Mesenchymal stem cell (in vitro differentiated cells and primary cell): ENCODE measurements around the gene KBTBD2.
"Not testable (repeated sequence)": the region's sequence is repeated elsewhere in the genome, so short reads cannot be mapped to it uniquely, and the experiment has no call there.

Experiments used
- DNase-seq: peaks from one replicate; pipeline ENCODE4 v3.0.0-alpha.2; 2013
- H2AFZ ChIP-seq: one replicate; pipeline ENCODE4 v1.6.1; 2013; ENCODE audit warnings: low read depth, mild to moderate bottlenecking, control low read depth, inconsistent platforms, low read length, moderate library complexity
- H2AK5ac ChIP-seq: 2 replicates; pipeline ENCODE4 v1.6.1; 2013; ENCODE audit warnings: low read length, moderate library complexity, mild to moderate bottlenecking, inconsistent platforms; ENCODE audit not compliant: severe bottlenecking
- H2BK120ac ChIP-seq: one replicate; pipeline ENCODE4 v1.6.1; 2013; ENCODE audit warnings: low read depth, mild to moderate bottlenecking, inconsistent platforms, low read length, moderate library complexity
- H2BK12ac ChIP-seq, 2 experiments: one replicate each; pipeline ENCODE4 v1.6.1; 2013; ENCODE audit warnings: inconsistent platforms in 2 of 2, low read length in 2 of 2, mild to moderate bottlenecking in 2 of 2, moderate library complexity in 2 of 2, control low read depth in 1 of 2
- H2BK15ac ChIP-seq: one replicate; pipeline ENCODE4 v1.6.1; 2013; ENCODE audit warnings: mild to moderate bottlenecking, low read depth, inconsistent platforms; ENCODE audit not compliant: poor library complexity, severe bottlenecking
- H2BK5ac ChIP-seq: 2 replicates; pipeline ENCODE4 v1.6.1; 2013; ENCODE audit warnings: low read depth, mild to moderate bottlenecking, low read length, control low read depth, inconsistent platforms; ENCODE audit not compliant: poor library complexity, severe bottlenecking
- H3K14ac ChIP-seq, 2 experiments: one replicate each; pipeline ENCODE4 v1.6.1; 2013; ENCODE audit warnings: inconsistent platforms in 2 of 2, low read length in 2 of 2, control low read depth in 1 of 2, mild to moderate bottlenecking in 1 of 2, moderate library complexity in 1 of 2
- H3K18ac ChIP-seq, 2 experiments: one replicate each; pipeline ENCODE4 v1.6.1; 2013; ENCODE audit warnings: inconsistent platforms in 2 of 2, low read length in 2 of 2, control low read depth in 1 of 2, low read depth in 1 of 2, mild to moderate bottlenecking in 1 of 2
- H3K23ac ChIP-seq, 2 experiments: one replicate each; pipeline ENCODE4 v1.6.1; 2013; ENCODE audit warnings: inconsistent platforms in 2 of 2, low read length in 2 of 2, mild to moderate bottlenecking in 2 of 2, moderate library complexity in 2 of 2, control low read depth in 1 of 2
- H3K27ac ChIP-seq: 2 replicates; pipeline ENCODE4 v1.5.1; 2013; ENCODE audit warnings: mild to moderate bottlenecking, moderate library complexity, low read length, control low read depth, inconsistent platforms; ENCODE audit not compliant: poor library complexity, severe bottlenecking
- H3K27me3 ChIP-seq, 2 experiments: 2 replicates each; pipeline versions ENCODE4 v1.6.1 to v1.7.0; 2013; ENCODE audit warnings: low read length in 2 of 2, mild to moderate bottlenecking in 2 of 2, moderate library complexity in 2 of 2, control low read depth in 1 of 2, inconsistent platforms in 1 of 2; ENCODE audit not compliant: control insufficient read depth in 1 of 2, insufficient read depth in 1 of 2
- H3K36me3 ChIP-seq, 2 experiments: 2 replicates each; pipeline versions ENCODE4 v1.6.1 to v1.7.0; 2013; ENCODE audit warnings: low read length in 2 of 2, control low read depth in 1 of 2, inconsistent platforms in 1 of 2, low read depth in 1 of 2, mild to moderate bottlenecking in 1 of 2; ENCODE audit not compliant: insufficient read depth in 2 of 2, control insufficient read depth in 1 of 2
- H3K4ac ChIP-seq, 2 experiments: one replicate each; pipeline ENCODE4 v1.6.1; 2013; ENCODE audit warnings: inconsistent platforms in 2 of 2, low read length in 2 of 2, mild to moderate bottlenecking in 2 of 2, moderate library complexity in 2 of 2, control low read depth in 1 of 2, low read depth in 1 of 2
- H3K4me1 ChIP-seq: 2 replicates; pipeline ENCODE4 v1.6.1; 2013; ENCODE audit warnings: low read depth, low read length, control low read depth; ENCODE audit not compliant: control insufficient read depth, insufficient read depth
- H3K4me2 ChIP-seq: 2 replicates; pipeline ENCODE4 v1.6.1; 2013; ENCODE audit warnings: low read length, mild to moderate bottlenecking, inconsistent platforms; ENCODE audit not compliant: poor library complexity, severe bottlenecking
- H3K4me3 ChIP-seq, 2 experiments: 2 replicates each; pipeline versions ENCODE4 v1.5.1 to v1.7.0; 2013; ENCODE audit warnings: low read length in 2 of 2, mild to moderate bottlenecking in 2 of 2, control low read depth in 1 of 2, low read depth in 1 of 2; ENCODE audit not compliant: insufficient read depth in 1 of 2
- H3K79me1 ChIP-seq: replicated peaks from 2 replicates; pipeline ENCODE4 v1.6.1; 2013; ENCODE audit warnings: mild to moderate bottlenecking, control low read depth, low read length, inconsistent platforms; ENCODE audit not compliant: poor library complexity, severe bottlenecking
- H3K9ac ChIP-seq: 2 replicates; pipeline ENCODE4 v1.7.0; 2013; ENCODE audit warnings: mild to moderate bottlenecking, low read length, moderate library complexity
- H3K9me3 ChIP-seq: 2 replicates; pipeline ENCODE4 v1.7.0; 2013; ENCODE audit warnings: mild to moderate bottlenecking, low read length; ENCODE audit not compliant: control insufficient read depth
- H4K8ac ChIP-seq: one replicate; pipeline ENCODE4 v1.6.1; 2013; ENCODE audit warnings: inconsistent platforms, mild to moderate bottlenecking, low read length, moderate library complexity
- H4K91ac ChIP-seq: one replicate; pipeline ENCODE4 v1.6.1; 2013; ENCODE audit warnings: mild to moderate bottlenecking, low read length, inconsistent platforms
- WGBS: methylation state at CpG from one replicate; pipeline ENCODE4 v1.1.7; 2013; ENCODE audit warnings: mixed read lengths; 5-methylcytosine and 5-hydroxymethylcytosine counted together

The KBTBD2 gene

GRCh38 chr7:32881074-32881982 is 10.2 kb downstream of the KBTBD2 start:
- peaks cover 4% of the 10 kb centered on the region for H3K4me1 ChIP-seq
- no peak for DNase-seq
- no peak overlapping the region for H4K91ac ChIP-seq
- WGBS: no CpG with 5 or more reads among the region's 2 CpGs
- H3K4me2 ChIP-seq: no peak overlapping the region
- H2BK5ac ChIP-seq: no peak overlapping the region
- H3K4me3 ChIP-seq: no peak overlapping the region
- H3K4ac ChIP-seq: no peak overlapping the region
- H4K8ac ChIP-seq: no peak overlapping the region
- no peak overlapping the region for H2BK12ac ChIP-seq
- H3K36me3 ChIP-seq: peaks cover 3 to 5% of the 10 kb centered on the region in 2 experiments
- H2AK5ac ChIP-seq: no peak overlapping the region
- no peak overlapping the region for H3K18ac ChIP-seq
- no peaks in the 10 kb centered on the region for H3K9me3 ChIP-seq
- no peak overlapping the region for H2BK15ac ChIP-seq
- H3K27ac ChIP-seq: no peak overlapping the region
- H2BK120ac ChIP-seq: no peak overlapping the region
- H3K27me3 ChIP-seq: no peaks in the 10 kb centered on the region
- no peak overlapping the region for H3K14ac ChIP-seq
- no peaks in the 10 kb centered on the region for H3K79me1 ChIP-seq
- no peak overlapping the region for H2AFZ ChIP-seq
- H3K9ac ChIP-seq: no peak overlapping the region
- no peak overlapping the region for H3K23ac ChIP-seq

- Histone ChIP-seq H2BK15ac (no peak overlapping the region), H3K36me3 (peaks cover 7 to 15% of the 10 kb centered on the region in 2 experiments), H3K4me2 (no peak overlapping the region), H3K14ac (no peak overlapping the region), H2BK120ac (no peak overlapping the region), H3K9me3 (no peaks in the 10 kb centered on the region), H2AK5ac (no peak overlapping the region), H2AFZ (no peak overlapping the region), H3K4me1 (peaks cover 1% of the 10 kb centered on the region), H3K4me3 (no peak overlapping the region), H3K4ac (no peak overlapping the region), H3K27me3 (no peaks in the 10 kb centered on the region), H4K8ac (no peak overlapping the region), H4K91ac (no peak overlapping the region), H3K23ac (no peak overlapping the region), H3K9ac (peak overlapping the region; percentile 53), H2BK12ac (no peak overlapping the region), H3K79me1 (peaks cover 6% of the 10 kb centered on the region), H2BK5ac (no peak overlapping the region), H3K27ac (no peak overlapping the region), H3K18ac (no peak overlapping the region)
- peak; percentile 39 for DNase-seq
- WGBS: 75% methylated on average over 2 of the region's 2 CpGs
These were observed 12.1 kb downstream of the KBTBD2 start for GRCh38 chr7:32879460-32879859.

- H3K4ac ChIP-seq, DNase-seq, H4K91ac ChIP-seq, H2BK12ac ChIP-seq, H3K79me1 ChIP-seq, H3K23ac ChIP-seq, H3K4me3 ChIP-seq, H3K9me3 ChIP-seq, H3K4me1 ChIP-seq, H3K18ac ChIP-seq, H3K14ac ChIP-seq, H3K4me2 ChIP-seq, H3K27me3 ChIP-seq, H3K9ac ChIP-seq, H2AK5ac ChIP-seq, H2AFZ ChIP-seq, H2BK120ac ChIP-seq, H3K27ac ChIP-seq, H4K8ac ChIP-seq, H2BK5ac ChIP-seq, H2BK15ac ChIP-seq: not testable (repeated sequence)
- H3K36me3 ChIP-seq: peaks cover 14 to 29% of the 10 kb centered on the region in 2 experiments
- 92% methylated on average over 8 of the region's 8 CpGs for WGBS
These were observed 13.5 kb downstream of the KBTBD2 start for GRCh38 chr7:32878023-32878422.

GRCh38 chr7:32872421-32872820 is 19.1 kb downstream of the KBTBD2 start:
- H3K36me3 ChIP-seq: peaks cover 20 to 80% of the 10 kb centered on the region in 2 experiments
- no peak for DNase-seq
- no peak overlapping the region for H2BK5ac ChIP-seq
- peak overlapping the region in 1 of 2 experiments; percentile 54 for H3K18ac ChIP-seq
- no peak overlapping the region for H2BK15ac ChIP-seq
- WGBS: 85% methylated on average over 1 of the region's 2 CpGs
- no peak overlapping the region for H3K4me3 ChIP-seq
- no peak overlapping the region for H3K27ac ChIP-seq
- H4K91ac ChIP-seq: no peak overlapping the region
- no peak overlapping the region for H3K4ac ChIP-seq
- no peak overlapping the region for H2BK120ac ChIP-seq
- H3K9me3 ChIP-seq: no peaks in the 10 kb centered on the region
- H3K9ac ChIP-seq: no peak overlapping the region
- no peak overlapping the region for H3K23ac ChIP-seq
- no peak overlapping the region for H2BK12ac ChIP-seq
- no peak overlapping the region for H3K4me2 ChIP-seq
- no peak overlapping the region for H2AK5ac ChIP-seq
- peak overlapping the region; percentile 13 for H4K8ac ChIP-seq
- H3K27me3 ChIP-seq: no peaks in the 10 kb centered on the region
- H3K14ac ChIP-seq: no peak overlapping the region
- no peaks in the 10 kb centered on the region for H3K4me1 ChIP-seq
- peaks cover 31% of the 10 kb centered on the region for H3K79me1 ChIP-seq
- H2AFZ ChIP-seq: no peak overlapping the region
